Activated T-helper 9 cell treated with anti-CD3 and anti-CD28 coated beads, Interleukin-2, amount 50 U/mL, for 16 hours (primary cell): Measurements from ENCODE around the gene XYLT1.
"Not testable (repeated sequence)": the region's sequence is repeated elsewhere in the genome, so short reads cannot be mapped to it uniquely, and the experiment has no call there.

Experiments used
- DNase-seq: peaks from one replicate; pipeline ENCODE4 v3.0.0-alpha.2; 2020; ENCODE audit warnings: low read depth

XYLT1 gene

GRCh38 chr16:17470908-17471718, at the start of gene XYLT1:
TSS of gene XYLT1 (minus strand) at chr16:17470960. CDS start at chr16:17470796, 164 bp downstream.
- DNase-seq = peak; percentile 46

GRCh38 chr16:17520111-17520510, 49.4 kb upstream of the XYLT1 start:
- DNase-seq = no peak

GRCh38 chr16:17519101-17519955, 48.6 kb upstream of the XYLT1 start:
- no peak for DNase-seq

GRCh38 chr16:17518441-17518840, 47.7 kb upstream of the XYLT1 start:
- DNase-seq = no peak

GRCh38 chr16:17515421-17516210, 44.9 kb upstream of the XYLT1 start:
- DNase-seq = no peak

GRCh38 chr16:17512636-17513220, 42.0 kb upstream of the XYLT1 start:
- DNase-seq = no peak

GRCh38 chr16:17511340-17511739, 40.6 kb upstream of the XYLT1 start:
- no peak for DNase-seq

GRCh38 chr16:17510567-17510966, 39.8 kb upstream of the XYLT1 start:
- DNase-seq = no peak

- no peak for DNase-seq
Observed at GRCh38 chr16:17509194-17509593, 38.4 kb upstream of the XYLT1 start.

- no peak for DNase-seq
Observed at GRCh38 chr16:17508303-17508702, 37.5 kb upstream of the XYLT1 start.

GRCh38 chr16:17507516-17507915, 36.8 kb upstream of the XYLT1 start:
- not testable (repeated sequence) for DNase-seq

- not testable (repeated sequence) for DNase-seq
Observed at GRCh38 chr16:17505828-17506227, 35.1 kb upstream of the XYLT1 start.

GRCh38 chr16:17504050-17504449, 33.3 kb upstream of the XYLT1 start:
- DNase-seq = no peak

GRCh38 chr16:17503331-17503730, 32.6 kb upstream of the XYLT1 start:
- DNase-seq = no peak

- no peak for DNase-seq
Observed at GRCh38 chr16:17501321-17501720, 30.6 kb upstream of the XYLT1 start.

GRCh38 chr16:17499223-17499902, 28.6 kb upstream of the XYLT1 start:
- DNase-seq = no peak

GRCh38 chr16:17497648-17498047, 26.9 kb upstream of the XYLT1 start:
- DNase-seq = no peak

- no peak for DNase-seq
Observed at GRCh38 chr16:17496891-17497290, 26.1 kb upstream of the XYLT1 start.

- no peak for DNase-seq
Observed at GRCh38 chr16:17493012-17493411, 22.3 kb upstream of the XYLT1 start.

- no peak for DNase-seq
Observed at GRCh38 chr16:17491140-17491662, 20.4 kb upstream of the XYLT1 start.

- DNase-seq = no peak
Observed at GRCh38 chr16:17488506-17488905, 17.7 kb upstream of the XYLT1 start.
